ENCODE data around the gene DMXL1.

DMXL1 gene

GRCh38 chr5:119070828-119071560, at the start of gene DMXL1:
DMXL1 (plus strand) TSS chr5:119071087; CDS start chr5:119071570, 483 bp downstream.
- DNase-seq: peak; percentile 100

- no peak for DNase-seq
These were observed 49.6 kb upstream of the DMXL1 start for GRCh38 chr5:119021149-119021732.

- DNase-seq: peak; percentile 35
These were observed 48.7 kb upstream of the DMXL1 start for GRCh38 chr5:119022017-119022745.

GRCh38 chr5:119022773-119023172, 48.1 kb upstream of the DMXL1 start:
- no peak for DNase-seq

GRCh38 chr5:119028575-119028974, 42.3 kb upstream of the DMXL1 start:
- no peak for DNase-seq

GRCh38 chr5:119031011-119031886, 39.6 kb upstream of the DMXL1 start:
- DNase-seq: peak; percentile 43

- DNase-seq: no peak
These were observed 39.0 kb upstream of the DMXL1 start for GRCh38 chr5:119031905-119032304.

GRCh38 chr5:119032656-119033055, 38.2 kb upstream of the DMXL1 start:
- DNase-seq: no peak

GRCh38 chr5:119033135-119033534, 37.8 kb upstream of the DMXL1 start:
- DNase-seq: no peak

- no peak for DNase-seq
These were observed 34.7 kb upstream of the DMXL1 start for GRCh38 chr5:119036101-119036762.

- no peak for DNase-seq
These were observed 33.2 kb upstream of the DMXL1 start for GRCh38 chr5:119037496-119038215.

GRCh38 chr5:119048246-119048645, 22.6 kb upstream of the DMXL1 start:
- DNase-seq: no peak

GRCh38 chr5:119049824-119050449, 20.9 kb upstream of the DMXL1 start:
- no peak for DNase-seq

- no peak for DNase-seq
These were observed 16.8 kb upstream of the DMXL1 start for GRCh38 chr5:119054101-119054500.

- DNase-seq: no peak
These were observed 15.6 kb upstream of the DMXL1 start for GRCh38 chr5:119055294-119055693.

GRCh38 chr5:119058979-119059529, 11.8 kb upstream of the DMXL1 start:
- no peak for DNase-seq

- DNase-seq: no peak
These were observed 11.1 kb upstream of the DMXL1 start for GRCh38 chr5:119059740-119060255.

- no peak for DNase-seq
These were observed 7.1 kb upstream of the DMXL1 start for GRCh38 chr5:119063579-119064379.

- no peak for DNase-seq
These were observed 3.4 kb upstream of the DMXL1 start for GRCh38 chr5:119067450-119067849.

- DNase-seq: peak; percentile 91
These were observed 384 bp upstream of the DMXL1 start for GRCh38 chr5:119070578-119070827.
